ENCODE data around the gene FABP6.

GRCh38 chr5:160198146-160198545 is 31.2 kb upstream of the FABP6 start:
- TF ChIP-seq, protein P1, sequence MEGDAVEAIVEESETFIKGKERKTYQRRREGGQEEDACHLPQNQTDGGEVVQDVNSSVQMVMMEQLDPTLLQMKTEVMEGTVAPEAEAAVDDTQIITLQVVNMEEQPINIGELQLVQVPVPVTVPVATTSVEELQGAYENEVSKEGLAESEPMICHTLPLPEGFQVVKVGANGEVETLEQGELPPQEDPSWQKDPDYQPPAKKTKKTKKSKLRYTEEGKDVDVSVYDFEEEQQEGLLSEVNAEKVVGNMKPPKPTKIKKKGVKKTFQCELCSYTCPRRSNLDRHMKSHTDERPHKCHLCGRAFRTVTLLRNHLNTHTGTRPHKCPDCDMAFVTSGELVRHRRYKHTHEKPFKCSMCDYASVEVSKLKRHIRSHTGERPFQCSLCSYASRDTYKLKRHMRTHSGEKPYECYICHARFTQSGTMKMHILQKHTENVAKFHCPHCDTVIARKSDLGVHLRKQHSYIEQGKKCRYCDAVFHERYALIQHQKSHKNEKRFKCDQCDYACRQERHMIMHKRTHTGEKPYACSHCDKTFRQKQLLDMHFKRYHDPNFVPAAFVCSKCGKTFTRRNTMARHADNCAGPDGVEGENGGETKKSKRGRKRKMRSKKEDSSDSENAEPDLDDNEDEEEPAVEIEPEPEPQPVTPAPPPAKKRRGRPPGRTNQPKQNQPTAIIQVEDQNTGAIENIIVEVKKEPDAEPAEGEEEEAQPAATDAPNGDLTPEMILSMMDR (IDR thresholded peaks at IDR 0.05) = no peak
- no peak for TF ChIP-seq MAX (IDR thresholded peaks at IDR 0.05)
- TF ChIP-seq POLR2A (IDR thresholded peaks at IDR 0.05; ENCODE audit: low read length) = no peak
- no peak for TF ChIP-seq HDAC2 (IDR thresholded peaks at IDR 0.05)

All from A549 (cell line).